ENCODE data around the gene HSFX3.

GRCh38 chrX:149567621-149568417 is 18.1 kb upstream of the HSFX3 start:
- TF ChIP-seq HDGF (IDR thresholded peaks at IDR 0.05; ENCODE audit: borderline replicate concordance): no peak
- TF ChIP-seq TARDBP (IDR thresholded peaks at IDR 0.05): no peak
- TF ChIP-seq FOXM1 (IDR thresholded peaks at IDR 0.05; ENCODE audit: borderline replicate concordance): no peak
- TF ChIP-seq FOXA1 (IDR thresholded peaks at IDR 0.05): no peak
- TF ChIP-seq BHLHE40 (IDR thresholded peaks at IDR 0.05; ENCODE audit: borderline replicate concordance): no peak
- TF ChIP-seq PKNOX1 (IDR thresholded peaks at IDR 0.05): no peak

Measured in HEK293T (cell line).